Coronary artery (tissue), 2 donors: Measurements from ENCODE around the gene TBC1D9B.

Experiments
- DNase-seq: peaks from one replicate; pipeline ENCODE4 v3.0.0-alpha.2; 2017; ENCODE audit warnings: low spot score
- H3K27ac ChIP-seq, 2 donors: fragments of 200-600 bp; sonication (generic); one replicate each; pipeline ENCODE4 v1.5.1; 2016 to 2019
- H3K4me3 ChIP-seq: fragments of 200-600 bp; sonication (generic); 2 replicates; pipeline ENCODE4 v1.5.1; 2016; ENCODE audit warnings: mild to moderate bottlenecking, moderate library complexity
- CTCF ChIP-seq: fragments of 200-600 bp; sonication (generic); IDR thresholded peaks from one replicate; pipeline ENCODE4 v1.5.1; 2019; ENCODE audit warnings: antibody characterized with exemption

Gene TBC1D9B

GRCh38 chr5:179886190-179886911 lies 21.3 kb downstream of the TBC1D9B start:
- TF ChIP-seq CTCF, result no peak
- Histone ChIP-seq H3K4me3 (no peak overlapping the region), H3K27ac (no peak overlapping the region)
- no peak for DNase-seq

GRCh38 chr5:179885491-179886090 lies 22.1 kb downstream of the TBC1D9B start:
- no peak overlapping the region for H3K27ac ChIP-seq
- DNase-seq, result no peak
- no peak overlapping the region for H3K4me3 ChIP-seq
- no peak for TF ChIP-seq CTCF

- Histone ChIP-seq H3K4me3 (no peak overlapping the region), H3K27ac (no peak overlapping the region)
- DNase-seq, result no peak
- no peak for TF ChIP-seq CTCF
These were observed 24.5 kb downstream of the TBC1D9B start for GRCh38 chr5:179883163-179883562.

GRCh38 chr5:179882338-179882737 lies 25.4 kb downstream of the TBC1D9B start:
- Histone ChIP-seq H3K27ac (no peak overlapping the region), H3K4me3 (no peak overlapping the region)
- TF ChIP-seq CTCF, result no peak
- no peak for DNase-seq

GRCh38 chr5:179880848-179881590 lies 26.7 kb downstream of the TBC1D9B start:
- DNase-seq, result no peak
- no peak for TF ChIP-seq CTCF
- H3K27ac ChIP-seq, result no peak overlapping the region
- H3K4me3 ChIP-seq, result no peak overlapping the region

GRCh38 chr5:179880066-179880650 lies 27.5 kb downstream of the TBC1D9B start:
- H3K27ac ChIP-seq, result no peak overlapping the region
- no peak overlapping the region for H3K4me3 ChIP-seq
- DNase-seq, result no peak
- TF ChIP-seq CTCF, result no peak
